Measurements from ENCODE around the gene INTS6. TPM values are rescaled to one million over a fixed set of nuclear protein-coding genes. Genes with fewer than 3 reads are reported as not detected.

Gene INTS6
- total RNA-seq, 1 experiment from 2014 or later, result 26.6 TPM

DNA sequence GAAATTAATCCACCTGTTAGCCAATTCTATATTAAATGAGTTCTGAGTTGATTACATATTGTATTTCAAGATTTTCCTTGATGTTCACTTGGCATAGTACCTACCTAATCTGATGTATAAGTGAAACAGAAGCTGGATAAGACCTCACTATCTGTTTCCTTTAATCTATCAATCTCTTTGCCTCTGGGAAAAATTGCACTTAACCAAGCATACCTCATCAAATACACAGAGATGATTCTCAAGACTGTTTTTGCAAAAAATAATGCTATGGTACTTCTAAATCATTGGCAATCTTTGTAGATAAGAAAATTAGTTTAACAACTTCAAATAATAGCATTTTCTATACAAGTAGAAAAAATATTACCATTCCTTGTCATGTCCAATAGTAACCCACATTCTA lies 58.1 kb downstream of the INTS6 start:
- CTCF ChIA-PET, result no interaction called here
- no peaks in the 10 kb centered on the region for H3F3A ChIP-seq (ENCODE audit: low read length, unreplicated experiment)
- no peak overlapping the region for H3K9ac ChIP-seq (ENCODE audit: low read length)
- ATAC-seq (no peak), DNase-seq (no peak)
- no peaks in the 10 kb centered on the region for H3K4me1 ChIP-seq (ENCODE audit: insufficient read depth, low read length)
- H3K4me3 ChIP-seq (ENCODE audit: low read length), result no peak overlapping the region
- H3K4me2 ChIP-seq (ENCODE audit: low read length), result no peak overlapping the region
- H3K27ac ChIP-seq (ENCODE audit: low read length), result no peak overlapping the region
- H2AFZ ChIP-seq (ENCODE audit: low read length), result no peak overlapping the region
- TF ChIP-seq EZH2phosphoT487 (IDR thresholded peaks at IDR 0.05; ENCODE audit: borderline replicate concordance, low read length), result no peak
- TF ChIP-seq, protein P1, sequence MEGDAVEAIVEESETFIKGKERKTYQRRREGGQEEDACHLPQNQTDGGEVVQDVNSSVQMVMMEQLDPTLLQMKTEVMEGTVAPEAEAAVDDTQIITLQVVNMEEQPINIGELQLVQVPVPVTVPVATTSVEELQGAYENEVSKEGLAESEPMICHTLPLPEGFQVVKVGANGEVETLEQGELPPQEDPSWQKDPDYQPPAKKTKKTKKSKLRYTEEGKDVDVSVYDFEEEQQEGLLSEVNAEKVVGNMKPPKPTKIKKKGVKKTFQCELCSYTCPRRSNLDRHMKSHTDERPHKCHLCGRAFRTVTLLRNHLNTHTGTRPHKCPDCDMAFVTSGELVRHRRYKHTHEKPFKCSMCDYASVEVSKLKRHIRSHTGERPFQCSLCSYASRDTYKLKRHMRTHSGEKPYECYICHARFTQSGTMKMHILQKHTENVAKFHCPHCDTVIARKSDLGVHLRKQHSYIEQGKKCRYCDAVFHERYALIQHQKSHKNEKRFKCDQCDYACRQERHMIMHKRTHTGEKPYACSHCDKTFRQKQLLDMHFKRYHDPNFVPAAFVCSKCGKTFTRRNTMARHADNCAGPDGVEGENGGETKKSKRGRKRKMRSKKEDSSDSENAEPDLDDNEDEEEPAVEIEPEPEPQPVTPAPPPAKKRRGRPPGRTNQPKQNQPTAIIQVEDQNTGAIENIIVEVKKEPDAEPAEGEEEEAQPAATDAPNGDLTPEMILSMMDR (conservative IDR thresholded peaks at IDR 0.05; ENCODE audit: low read depth, low read length), result no peak
- no peak for TF ChIP-seq EZH2 (IDR thresholded peaks at IDR 0.05; ENCODE audit: low read length, unreplicated experiment)
- H3K9me3 ChIP-seq (ENCODE audit: low read length), result no peaks in the 10 kb centered on the region
- peaks cover 58% of the 10 kb centered on the region for H3K79me2 ChIP-seq (ENCODE audit: low read length)
- no peaks in the 10 kb centered on the region for H3K27me3 ChIP-seq (ENCODE audit: low read length)
- no peaks in the 10 kb centered on the region for H4K20me1 ChIP-seq (ENCODE audit: low read length)
- no peaks in the 10 kb centered on the region for H3K9me2 ChIP-seq (replicated peaks; ENCODE audit: low read length)
- POLR2A ChIA-PET (ENCODE audit: unreplicated experiment), result no interaction called here
- intact Hi-C loops (cut with micrococcal nuclease), result no loop called here
- no peaks in the 10 kb centered on the region for H3K36me3 ChIP-seq (ENCODE audit: low read depth, low read length)
- no TSS peak for BruUV-seq (replicated peaks)

DNA sequence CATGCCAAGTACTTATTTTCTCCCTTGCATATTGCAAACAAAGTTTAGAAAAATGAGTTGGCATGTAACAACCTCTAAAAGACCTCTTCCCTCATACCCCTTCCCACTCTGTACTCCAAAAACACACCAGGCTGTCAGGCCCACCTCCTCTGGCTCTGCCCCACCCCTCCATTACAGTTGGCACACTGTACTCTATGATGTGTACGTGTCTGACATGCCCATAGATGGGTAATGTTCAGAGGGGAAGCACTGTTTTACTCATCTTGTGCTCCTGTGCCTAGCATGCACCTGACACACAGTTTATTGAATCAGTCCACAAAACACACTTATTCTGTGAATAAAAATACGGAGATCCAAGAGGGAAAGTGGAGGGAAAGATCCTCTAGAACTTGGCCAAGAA lies 67.7 kb downstream of the INTS6 start:
- no peak overlapping the region for H3K27ac ChIP-seq (ENCODE audit: low read length)
- H3K9me3 ChIP-seq (ENCODE audit: low read length), result no peaks in the 10 kb centered on the region
- ChIA-PET CTCF (no interaction called here), POLR2A (ENCODE audit: unreplicated experiment) (no interaction called here)
- H3K4me2 ChIP-seq (ENCODE audit: low read length), result no peak overlapping the region
- no peak overlapping the region for H3K9ac ChIP-seq (ENCODE audit: low read length)
- intact Hi-C loops (cut with micrococcal nuclease), result no loop called here
- H3K4me3 ChIP-seq (ENCODE audit: low read length), result no peak overlapping the region
- no peaks in the 10 kb centered on the region for H4K20me1 ChIP-seq (ENCODE audit: low read length)
- H3K36me3 ChIP-seq (ENCODE audit: low read depth, low read length), result peaks cover 12% of the 10 kb centered on the region; the same call in 1 of the 2 replicates
- H2AFZ ChIP-seq (ENCODE audit: low read length), result no peak overlapping the region
- no peaks in the 10 kb centered on the region for H3K27me3 ChIP-seq (ENCODE audit: low read length)
- ATAC-seq, result no peak
- H3K79me2 ChIP-seq (ENCODE audit: low read length), result peaks cover 4% of the 10 kb centered on the region; the same call in 1 of the 2 replicates
- no peak for DNase-seq
- H3K4me1 ChIP-seq (ENCODE audit: insufficient read depth, low read length), result peaks cover 11% of the 10 kb centered on the region
- H3F3A ChIP-seq (ENCODE audit: low read length, unreplicated experiment), result no peaks in the 10 kb centered on the region
- BruUV-seq (replicated peaks), result no TSS peak
- H3K9me2 ChIP-seq (replicated peaks; ENCODE audit: low read length), result no peaks in the 10 kb centered on the region
- TF ChIP-seq EZH2phosphoT487 (IDR thresholded peaks at IDR 0.05; ENCODE audit: borderline replicate concordance, low read length) (no peak), EZH2 (IDR thresholded peaks at IDR 0.05; ENCODE audit: low read length, unreplicated experiment) (no peak)
- TF ChIP-seq, protein P1 (conservative IDR thresholded peaks at IDR 0.05; ENCODE audit: low read depth, low read length), result no peak

DNA sequence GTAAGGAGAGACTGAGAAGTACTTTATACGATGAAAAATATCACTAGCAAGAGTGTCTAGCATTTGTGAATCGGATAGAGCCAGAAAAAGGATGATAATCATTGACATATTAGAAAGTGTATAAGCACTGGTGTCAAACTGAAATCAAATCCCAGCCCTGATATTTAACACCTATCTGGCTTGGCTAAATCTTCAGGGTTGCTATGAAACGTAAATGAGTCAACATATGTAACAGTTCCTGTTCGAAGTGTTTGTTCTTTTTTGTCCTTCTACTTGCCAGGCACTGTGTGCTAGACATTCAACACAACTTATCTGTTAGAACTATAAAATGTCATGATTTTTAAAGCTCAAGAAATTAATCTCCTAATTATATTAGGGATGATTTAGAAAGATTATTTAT lies 72.6 kb downstream of the INTS6 start:
- H3K4me1 ChIP-seq (ENCODE audit: insufficient read depth, low read length), result peaks cover 15% of the 10 kb centered on the region
- H3K27ac ChIP-seq (ENCODE audit: low read length), result no peak overlapping the region
- H3K27me3 ChIP-seq (ENCODE audit: low read length), result no peaks in the 10 kb centered on the region
- peaks cover 39% of the 10 kb centered on the region for H3K36me3 ChIP-seq (ENCODE audit: low read depth, low read length)
- no peaks in the 10 kb centered on the region for H3F3A ChIP-seq (ENCODE audit: low read length, unreplicated experiment)
- H3K4me2 ChIP-seq (ENCODE audit: low read length), result 0 out of 2 replicates have a peak overlapping the region, but pooled peaks have one; percentile 2
- H3K9me2 ChIP-seq (replicated peaks; ENCODE audit: low read length), result no peaks in the 10 kb centered on the region
- H3K9ac ChIP-seq (ENCODE audit: low read length), result no peak overlapping the region
- POLR2A ChIA-PET (ENCODE audit: unreplicated experiment), result no interaction called here
- intact Hi-C loops (cut with micrococcal nuclease), result no loop called here
- DNase-seq (peak; percentile 34), ATAC-seq (peak; percentile 98)
- H3K4me3 ChIP-seq (ENCODE audit: low read length), result no peak overlapping the region
- H2AFZ ChIP-seq (ENCODE audit: low read length), result no peak overlapping the region
- no peaks in the 10 kb centered on the region for H4K20me1 ChIP-seq (ENCODE audit: low read length)
- TF ChIP-seq, protein P1 (conservative IDR thresholded peaks at IDR 0.05; ENCODE audit: low read depth, low read length), result no peak
- no peak for TF ChIP-seq EZH2phosphoT487 (IDR thresholded peaks at IDR 0.05; ENCODE audit: borderline replicate concordance, low read length)
- no peak for TF ChIP-seq EZH2 (IDR thresholded peaks at IDR 0.05; ENCODE audit: low read length, unreplicated experiment)
- no peaks in the 10 kb centered on the region for H3K9me3 ChIP-seq (ENCODE audit: low read length)
- BruUV-seq (replicated peaks), result no TSS peak
- CTCF ChIA-PET, result interaction anchor here (0.6 kb wide), 1 partner anchor 98 kb away, joined by 3 read pairs; no protein-coding TSS in a partner anchor
- peaks cover 2% of the 10 kb centered on the region; the same call in 1 of the 2 replicates for H3K79me2 ChIP-seq (ENCODE audit: low read length)

Measured in PC-3 (cell line).